GM18909 (cell line): Measurements from ENCODE around the gene CD2BP2.
"Not testable (repeated sequence)": the region's sequence is repeated elsewhere in the genome, so short reads cannot be mapped to it uniquely, and the experiment has no call there.

Source experiments
- ATAC-seq: cut with Tn5 transposase; IDR thresholded peaks from one replicate; pipeline ENCODE4 v1.9.1; 2021; ENCODE audit warnings: mild to moderate bottlenecking; ENCODE audit not compliant: unreplicated experiment, poor library complexity

The CD2BP2 gene

DNA sequence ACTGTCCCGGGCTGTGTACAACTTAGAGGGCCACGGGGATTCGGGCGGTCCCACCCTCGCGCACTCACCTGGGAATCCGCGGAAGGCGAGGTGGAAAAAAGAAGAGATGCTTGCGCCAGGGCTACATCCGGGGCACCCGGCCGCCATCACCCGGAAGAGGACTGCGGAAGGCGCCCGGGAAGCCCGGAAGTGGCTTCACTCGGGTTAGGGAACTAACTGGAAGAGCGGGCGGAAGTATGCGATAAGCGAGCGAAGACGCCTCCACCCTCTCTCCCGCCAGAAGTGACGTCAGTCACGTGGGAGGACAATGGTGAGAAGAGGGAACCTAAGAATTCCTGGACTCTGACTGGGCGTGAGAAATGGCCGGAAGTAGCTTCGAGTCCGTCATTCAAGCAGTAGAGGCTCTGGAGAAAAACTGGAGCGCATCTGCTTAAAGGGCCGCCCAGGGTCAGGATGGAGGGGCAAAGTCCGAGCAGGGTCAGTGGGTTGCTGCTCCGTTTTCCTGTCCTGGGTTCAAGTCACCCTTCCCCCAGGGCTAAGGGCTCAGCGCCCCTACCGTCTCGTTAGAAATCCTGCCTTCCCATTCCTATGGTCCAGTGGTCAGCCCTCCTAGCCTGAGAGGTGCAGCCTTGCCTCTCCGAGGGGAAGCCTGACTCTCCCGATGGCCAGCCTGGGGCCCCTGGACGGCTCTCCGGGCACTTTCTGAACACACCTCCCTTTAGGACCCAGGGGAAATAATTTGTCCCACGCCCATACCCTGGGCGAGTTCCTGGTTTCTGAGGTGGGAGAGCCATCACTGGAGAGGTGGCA, at the start of gene CD2BP2:
Gene CD2BP2 (minus strand): TSS at position 165 of the 810 bp plus-strand sequence. CDS start 627 bp downstream, outside the sequence.
- peak; percentile 58 for ATAC-seq

DNA sequence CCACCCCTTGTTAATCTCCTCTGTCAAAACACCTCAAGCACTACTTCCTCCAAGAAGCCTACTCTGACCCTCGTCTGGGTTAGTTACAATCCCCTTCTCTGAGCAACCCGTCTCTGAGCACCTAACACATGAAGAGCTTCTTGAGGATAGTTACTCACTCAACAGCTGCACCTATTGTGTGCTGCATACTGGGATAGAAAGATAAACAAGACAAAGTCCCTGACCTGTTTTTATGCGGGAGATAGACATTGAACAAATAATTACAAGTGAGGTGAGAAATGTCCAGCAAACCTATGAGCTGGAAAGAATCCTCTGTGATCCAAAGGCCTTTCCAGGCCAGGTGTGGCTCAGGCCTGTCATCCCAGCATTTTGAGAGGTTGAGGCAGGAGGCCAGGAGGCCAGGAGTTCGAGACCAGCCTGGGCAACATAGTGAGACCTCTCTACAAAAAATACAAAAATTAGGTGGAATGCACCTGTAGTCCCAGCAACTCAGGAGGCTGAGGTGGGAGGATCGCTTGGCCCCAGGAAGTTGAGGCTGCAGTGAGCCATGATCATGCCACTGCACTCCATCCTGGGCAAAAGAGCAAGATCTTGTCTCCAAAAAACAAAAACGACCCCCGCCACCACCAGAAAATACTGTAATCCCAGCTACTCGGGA, 46.8 kb upstream of the CD2BP2 start:
- no peak for ATAC-seq

DNA sequence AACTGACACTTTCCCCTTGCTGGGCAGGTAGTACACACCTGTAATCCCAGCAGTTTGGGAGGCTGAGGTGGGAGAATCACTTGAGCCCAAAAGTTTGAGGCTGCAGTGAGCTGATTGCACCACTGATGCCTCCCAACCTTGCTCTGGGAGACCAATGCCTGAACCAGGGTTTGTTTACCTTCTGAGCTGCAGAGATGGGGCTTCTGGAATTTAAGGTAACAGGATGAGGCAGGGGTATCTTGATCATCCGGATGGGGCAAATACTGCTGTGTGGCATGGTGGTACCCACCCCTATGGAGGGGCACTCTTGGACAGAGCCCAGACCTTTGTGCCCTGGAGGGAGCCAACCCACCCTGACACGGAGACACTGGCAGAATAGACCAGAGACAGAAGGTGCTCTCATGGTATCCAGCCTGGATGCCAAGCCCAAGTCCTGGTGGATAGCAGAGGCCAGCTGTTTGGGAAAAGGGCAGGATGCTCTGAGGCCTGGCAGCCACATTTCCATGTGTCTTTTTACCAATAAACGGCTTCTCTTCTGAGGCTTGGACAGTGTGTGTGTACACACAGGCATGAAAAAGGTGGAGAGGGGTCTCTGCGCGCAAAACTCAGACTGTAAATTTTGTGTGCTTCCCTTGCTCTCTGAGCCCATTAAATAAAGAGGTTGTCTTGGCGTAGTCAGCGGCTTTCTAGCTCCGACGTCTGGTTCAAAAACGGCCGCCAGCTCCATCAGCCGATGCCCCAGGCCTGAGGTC, 44.5 kb upstream of the CD2BP2 start:
- no peak for ATAC-seq

DNA sequence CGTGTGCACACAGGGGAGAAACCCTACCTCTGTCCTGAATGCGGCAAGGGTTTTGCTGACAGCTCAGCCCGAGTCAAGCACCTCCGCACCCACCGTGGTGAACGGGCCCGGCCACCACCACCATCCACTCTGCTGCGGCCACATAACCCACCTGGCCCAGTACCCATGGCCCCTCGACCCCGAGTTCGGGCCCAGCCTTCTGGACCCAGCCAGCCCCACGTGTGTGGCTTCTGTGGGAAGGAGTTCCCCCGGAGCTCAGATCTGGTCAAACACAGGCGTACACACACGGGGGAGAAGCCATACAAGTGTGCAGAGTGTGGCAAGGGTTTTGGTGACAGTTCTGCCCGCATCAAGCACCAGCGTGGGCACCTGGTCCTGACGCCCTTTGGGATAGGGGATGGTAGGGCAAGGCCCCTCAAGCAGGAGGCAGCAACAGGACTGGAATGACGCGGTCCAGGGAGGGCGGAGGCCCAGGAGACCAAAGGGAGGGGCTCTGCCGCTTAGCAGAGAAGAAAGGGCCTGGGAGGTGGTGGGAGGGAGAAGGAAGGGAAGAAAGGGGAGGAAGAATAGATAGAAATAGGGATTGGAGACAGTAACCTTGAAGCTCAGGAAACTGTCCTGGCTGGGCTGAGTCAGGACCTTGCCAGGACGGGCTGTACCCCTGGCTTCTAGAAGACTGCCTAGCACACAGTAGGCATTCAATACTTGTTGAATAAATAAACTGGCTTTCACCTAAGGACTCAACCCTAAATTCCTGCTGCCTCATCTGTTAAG, 43.7 kb upstream of the CD2BP2 start:
- no peak for ATAC-seq

GRCh38 chr16:30397776-30398660, 42.9 kb upstream of the CD2BP2 start:
- no peak for ATAC-seq

DNA sequence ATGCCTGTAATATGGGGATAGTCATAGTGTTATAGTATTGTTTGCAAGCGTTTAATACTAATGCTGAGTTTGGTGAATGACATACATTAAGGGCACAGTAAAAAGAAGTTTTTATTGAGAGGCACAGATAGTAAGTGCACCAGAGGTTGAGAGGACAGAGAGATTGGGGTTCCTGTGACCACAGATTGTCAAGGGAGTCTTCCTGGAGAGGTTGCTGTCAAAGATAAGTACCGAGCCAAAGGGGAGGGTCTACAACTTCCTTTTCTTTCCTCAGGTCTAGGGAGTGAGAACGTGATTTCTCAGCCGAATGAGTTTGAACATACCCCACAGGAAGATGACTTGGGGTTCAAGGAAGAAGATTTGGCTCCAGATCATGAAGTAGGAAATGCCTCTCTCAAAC, 41.9 kb upstream of the CD2BP2 start:
- ATAC-seq = no peak

GRCh38 chr16:30396627-30397026, 41.5 kb upstream of the CD2BP2 start:
- not testable (repeated sequence) for ATAC-seq

GRCh38 chr16:30395992-30396585, 41.0 kb upstream of the CD2BP2 start:
- no peak for ATAC-seq

- peak; percentile 66 for ATAC-seq
Observed at GRCh38 chr16:30395155-30395991, 40.3 kb upstream of the CD2BP2 start, which contains the start of gene ZNF48. Gene ZNF48, plus strand, starts transcription at chr16:30395420. Its CDS starts 375 bp downstream, at chr16:30395795.

DNA sequence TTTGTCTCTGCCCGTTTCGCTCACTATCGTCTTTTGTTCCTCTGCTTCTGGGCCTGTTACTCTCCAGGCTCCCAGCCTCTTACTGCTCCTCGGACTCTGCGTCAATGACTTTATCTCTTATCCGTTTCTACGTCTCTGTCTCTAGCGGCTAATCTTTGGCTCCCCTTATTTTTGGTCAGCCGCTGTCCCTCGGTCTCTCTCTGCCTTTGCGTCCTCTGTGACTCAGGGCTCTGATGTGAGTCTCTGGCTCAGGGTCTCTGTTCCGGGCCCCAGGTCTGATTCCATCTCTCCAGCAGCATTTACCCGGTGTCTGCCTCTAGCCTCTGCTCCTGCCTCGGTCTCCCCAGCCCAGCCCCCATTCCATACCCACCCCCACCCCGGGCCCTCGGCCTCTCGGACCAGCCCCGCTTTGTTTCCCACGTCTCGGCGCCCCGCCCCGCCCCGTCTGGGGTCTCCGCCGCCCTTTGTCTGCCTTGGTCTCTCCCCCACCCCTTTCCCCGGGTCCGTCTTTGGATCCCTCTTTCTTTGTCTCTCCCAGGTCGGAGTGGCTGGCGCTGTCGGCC, 39.6 kb upstream of the CD2BP2 start:
- ATAC-seq = no peak

- ATAC-seq = no peak
Observed at GRCh38 chr16:30383521-30383920, 28.4 kb upstream of the CD2BP2 start.

- no peak for ATAC-seq
Observed at GRCh38 chr16:30382111-30382881, 27.2 kb upstream of the CD2BP2 start, which contains the start of gene SEPTIN1. Gene SEPTIN1, minus strand, starts transcription at chr16:30382561. Its CDS starts 19 bp downstream, at chr16:30382542.

DNA sequence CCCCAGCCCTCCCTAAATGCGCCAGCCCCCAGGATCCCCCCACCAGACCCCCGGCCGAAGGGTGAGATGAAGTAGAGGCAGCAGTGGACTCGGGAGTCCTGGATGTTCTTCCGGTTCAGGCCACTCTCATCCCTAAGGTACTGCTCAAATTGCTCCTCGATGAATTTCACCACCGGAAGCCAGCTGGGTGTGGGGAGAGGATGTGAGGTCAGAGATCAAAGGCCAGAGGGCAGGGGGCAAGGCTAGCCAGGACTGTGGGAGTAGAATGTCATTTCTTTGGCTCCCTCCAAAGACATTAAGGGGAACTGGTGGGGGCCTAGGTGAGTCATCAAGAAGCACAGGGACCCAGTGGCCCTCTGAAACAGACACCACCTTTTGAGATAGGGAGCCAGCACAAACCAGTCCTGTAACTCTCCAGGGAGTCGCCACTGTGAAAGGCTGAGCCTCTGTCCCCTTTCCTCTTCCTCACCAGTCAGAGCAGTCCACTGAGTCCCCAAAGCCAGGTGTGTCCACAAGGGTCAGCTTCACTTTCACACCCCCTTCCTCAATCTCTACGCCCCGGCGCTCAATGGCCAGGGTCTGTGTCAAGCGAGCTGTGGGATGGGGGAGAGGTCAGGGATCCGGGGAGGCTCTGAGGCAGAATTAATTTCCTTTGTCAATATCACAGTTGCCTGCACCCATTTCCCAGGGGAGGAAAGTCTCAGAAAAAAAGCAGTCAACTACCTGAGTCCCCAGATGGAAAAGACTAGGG, 26.4 kb upstream of the CD2BP2 start:
- ATAC-seq = no peak

DNA sequence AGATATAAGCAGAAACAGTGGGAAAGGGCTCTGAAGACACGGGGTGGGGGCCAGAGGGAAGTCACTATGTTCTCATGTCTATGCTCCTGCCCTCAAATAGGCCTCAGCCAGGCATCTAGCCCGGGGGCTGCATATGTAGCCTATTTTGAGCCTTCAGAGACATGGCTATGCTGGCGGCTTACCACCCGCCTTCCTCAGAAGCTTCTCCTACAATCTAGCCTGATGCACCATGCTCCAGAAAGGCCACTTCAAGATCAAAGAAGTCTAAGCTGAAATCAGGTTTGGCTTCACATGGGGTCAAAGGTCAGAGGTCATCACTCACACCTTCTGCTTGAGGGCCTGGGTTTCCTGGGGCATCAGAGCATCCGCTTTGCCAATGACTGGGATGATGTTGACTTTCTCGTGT, 25.7 kb upstream of the CD2BP2 start:
- no peak for ATAC-seq

DNA sequence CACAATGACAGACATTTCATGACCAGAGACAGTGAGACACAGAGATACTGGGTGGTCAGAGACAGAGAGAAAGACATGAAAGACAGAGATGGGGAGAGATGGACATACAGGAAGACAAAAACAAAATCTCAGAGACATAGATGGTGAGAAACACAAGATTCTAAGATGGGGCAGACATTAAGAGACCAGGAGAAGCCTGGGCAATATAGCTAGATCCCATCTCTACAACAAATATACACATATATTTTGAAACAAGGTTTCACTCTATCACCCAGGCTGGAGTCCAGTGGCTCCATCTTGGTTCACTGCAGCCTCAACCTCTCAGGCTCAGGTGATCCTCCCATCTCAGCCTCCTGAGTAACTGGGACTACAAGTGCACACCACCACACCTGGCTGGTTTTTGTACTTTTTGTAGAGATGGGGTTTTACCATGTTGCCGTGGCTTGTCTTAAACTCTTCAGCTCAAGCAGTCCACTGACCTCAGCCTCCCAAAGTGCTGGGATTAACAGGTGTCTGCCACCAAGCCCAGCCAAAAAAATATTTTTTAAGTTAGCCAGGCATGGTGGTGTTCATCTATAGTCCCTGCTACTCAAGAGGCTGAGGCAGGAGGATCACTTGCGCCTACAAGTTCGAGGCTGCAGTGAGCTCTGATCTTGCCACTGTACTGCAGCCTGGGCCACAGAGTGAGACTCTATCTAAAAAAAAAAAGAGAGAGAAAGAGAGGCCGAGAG, 25.1 kb upstream of the CD2BP2 start:
- no peak for ATAC-seq
